HG02973 (cell line): ENCODE results near the gene PLA2G12A.
"Not testable (repeated sequence)": the region's sequence is repeated elsewhere in the genome, so short reads cannot be mapped to it uniquely, and the experiment has no call there.

ENCODE experiments used
- ATAC-seq: cut with Tn5 transposase; IDR thresholded peaks from one replicate; pipeline ENCODE4 v1.9.1; 2021; ENCODE audit warnings: moderate library complexity; ENCODE audit not compliant: unreplicated experiment

PLA2G12A gene

DNA sequence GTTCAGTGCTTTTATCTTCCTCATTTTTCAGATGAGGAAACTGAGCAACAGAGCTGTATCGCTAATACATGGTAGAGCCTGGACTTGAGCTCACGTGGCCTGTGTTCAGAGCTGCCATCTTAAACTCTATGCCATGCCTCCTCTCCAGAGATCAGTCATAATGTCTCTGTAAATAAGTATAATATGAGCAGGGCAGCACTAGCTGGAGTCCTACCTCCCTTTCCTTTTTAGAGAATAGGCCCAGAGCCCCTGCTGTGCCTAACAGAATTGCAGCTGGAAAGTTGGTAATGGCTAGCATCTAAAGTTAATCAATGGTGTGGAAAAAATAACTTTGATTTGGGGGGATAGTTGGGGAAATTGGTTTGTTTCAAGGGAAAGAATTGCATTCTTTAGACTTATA is 47.0 kb downstream of the PLA2G12A start:
- ATAC-seq: no peak

- not testable (repeated sequence) for ATAC-seq
These were observed 50.9 kb downstream of the PLA2G12A start for GRCh38 chr4:109678925-109679324.

DNA sequence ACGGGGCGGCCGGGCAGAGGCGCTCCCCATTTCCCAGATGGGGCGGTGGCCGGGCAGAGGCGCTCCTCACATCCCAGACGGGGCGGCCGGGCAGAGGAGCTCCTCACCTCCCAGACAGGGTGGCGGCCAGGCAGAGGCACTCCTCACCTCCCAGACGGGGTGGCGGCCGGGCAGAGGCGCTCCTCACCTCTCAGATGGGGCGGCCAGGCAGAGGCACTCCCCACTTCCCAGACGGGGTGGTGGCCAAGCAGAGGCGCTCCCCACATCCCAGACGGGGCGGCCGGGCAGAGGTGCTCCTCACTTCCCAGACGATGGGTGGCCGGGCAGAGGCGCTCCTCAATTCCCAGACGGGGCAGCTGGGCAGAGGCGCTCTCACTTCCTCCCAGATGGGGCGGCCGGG is 51.4 kb downstream of the PLA2G12A start:
- not testable (repeated sequence) for ATAC-seq

DNA sequence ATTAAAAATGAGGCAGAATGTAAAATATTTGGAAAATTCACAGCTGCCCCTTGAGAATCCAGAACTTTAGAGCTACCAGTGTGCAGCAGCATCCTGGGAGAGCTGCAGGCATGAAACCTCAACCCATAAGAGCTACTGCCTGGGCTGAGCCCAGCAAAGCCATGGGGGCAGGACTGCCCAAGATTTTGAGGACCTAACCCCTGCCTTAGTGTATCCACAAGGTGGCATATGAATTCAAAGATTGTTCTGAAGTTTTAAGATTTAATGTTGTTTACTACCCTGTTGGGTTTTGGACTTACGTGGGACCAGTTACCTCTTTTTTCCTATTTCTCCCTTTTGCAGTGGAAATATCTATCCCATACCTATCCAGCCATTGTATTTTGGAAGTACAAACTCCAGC is 53.0 kb downstream of the PLA2G12A start:
- no peak for ATAC-seq

DNA sequence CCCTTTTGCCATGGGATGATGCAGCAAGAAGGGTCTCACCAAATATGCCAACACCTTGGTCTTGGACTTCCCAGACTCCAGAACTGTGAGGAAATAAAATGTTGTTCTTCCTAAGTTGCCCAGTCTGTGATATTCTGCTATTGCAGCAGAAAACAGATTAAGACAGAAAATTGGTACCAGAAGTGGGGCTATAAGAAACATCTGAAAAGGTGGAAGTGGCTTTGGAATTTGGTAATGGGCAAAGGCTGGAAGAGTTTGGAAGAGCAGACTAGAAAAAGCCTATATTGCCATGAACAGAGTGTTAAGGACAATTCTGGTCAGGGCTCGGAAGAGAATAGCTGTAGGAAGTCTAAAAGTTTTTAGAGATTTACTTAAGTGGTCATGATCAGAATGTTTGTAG is 54.0 kb downstream of the PLA2G12A start:
- no peak for ATAC-seq

GRCh38 chr4:109675181-109675580 is 54.7 kb downstream of the PLA2G12A start:
- ATAC-seq: no peak

GRCh38 chr4:109673303-109673702 is 56.6 kb downstream of the PLA2G12A start:
- ATAC-seq: no peak

DNA sequence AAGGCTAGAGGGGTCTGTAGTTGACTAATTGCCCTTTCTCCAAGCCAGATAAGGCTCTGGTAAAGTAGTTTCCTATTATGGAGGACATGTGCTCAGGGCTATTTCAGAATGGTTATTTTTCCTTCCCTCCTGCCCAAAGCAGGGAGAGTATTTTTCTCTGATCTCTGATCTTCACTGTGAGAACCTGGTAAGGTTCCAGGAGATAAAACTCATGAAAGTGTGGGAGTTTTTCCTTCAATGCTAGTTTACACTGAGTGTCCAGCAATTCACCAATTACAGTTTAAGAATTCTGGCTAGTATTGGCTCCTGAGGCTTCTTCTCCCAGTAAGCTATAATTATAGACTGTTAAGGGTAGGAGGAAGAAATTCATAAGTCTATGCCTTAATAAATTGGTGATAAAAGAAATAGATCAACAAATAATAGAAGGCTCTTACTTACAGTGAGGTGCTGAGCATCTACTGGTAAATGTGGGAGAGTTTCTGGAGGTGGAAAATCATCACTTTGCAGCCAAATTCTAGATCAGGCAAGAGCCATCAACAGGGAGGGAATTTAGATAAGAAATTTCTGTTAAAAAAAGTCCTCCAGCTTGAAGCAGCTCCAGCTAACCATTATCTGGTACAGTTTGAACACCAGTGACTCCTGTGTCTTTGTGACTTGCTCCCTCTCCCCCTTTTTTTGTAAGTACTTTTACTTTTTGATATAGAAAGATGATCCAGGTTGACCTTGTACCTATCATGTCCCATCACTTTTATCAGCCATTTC is 57.5 kb downstream of the PLA2G12A start:
- ATAC-seq: no peak

GRCh38 chr4:109671350-109671749 is 58.5 kb downstream of the PLA2G12A start:
- ATAC-seq: no peak

GRCh38 chr4:109665783-109666485 is 63.9 kb downstream of the PLA2G12A start:
- ATAC-seq: no peak

GRCh38 chr4:109662771-109663170 is 67.1 kb downstream of the PLA2G12A start:
- no peak for ATAC-seq

DNA sequence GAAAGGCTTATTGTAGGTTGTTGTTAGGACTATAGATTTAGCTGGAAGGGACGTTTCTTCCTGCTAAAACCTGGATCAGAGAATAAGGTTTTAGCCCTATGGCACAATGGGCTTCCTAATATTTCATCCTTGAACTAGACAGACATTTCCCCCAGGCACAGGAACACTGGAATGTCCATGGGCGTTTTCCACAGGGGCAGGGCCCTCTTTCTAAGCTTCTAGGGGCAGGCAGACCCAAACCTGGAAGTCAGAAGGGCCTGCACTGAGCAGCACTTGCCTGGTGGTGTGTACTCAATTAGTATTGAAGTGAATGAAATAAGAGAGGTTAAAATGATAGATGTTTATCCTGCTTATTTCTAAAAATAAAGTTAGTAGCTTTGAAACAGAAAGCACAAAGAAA is 67.8 kb downstream of the PLA2G12A start:
- ATAC-seq: no peak
